Activated naive CD4-positive, alpha-beta T cell treated with anti-CD3 and anti-CD28 coated beads, Interleukin-2, amount 50 U/mL, for 24 hours (primary cell): Measurements from ENCODE around the gene A4GNT.

Experiments
- H3K27ac Mint-ChIP-seq: one replicate; pipeline ENCODE4 v1.8.0; 2021; ENCODE audit warnings: mild to moderate bottlenecking, mixed read lengths
- H3K27me3 Mint-ChIP-seq: one replicate; pipeline ENCODE4 v1.8.0; 2021; ENCODE audit warnings: mixed read lengths
- H3K36me3 Mint-ChIP-seq: one replicate; pipeline ENCODE4 v1.8.0; 2021; ENCODE audit warnings: mixed read lengths
- H3K4me1 Mint-ChIP-seq: one replicate; pipeline ENCODE4 v1.8.0; 2021; ENCODE audit warnings: mixed read lengths
- H3K4me3 Mint-ChIP-seq: one replicate; pipeline ENCODE4 v1.8.0; 2021; ENCODE audit warnings: mild to moderate bottlenecking, mixed read lengths
- H3K9me3 Mint-ChIP-seq: one replicate; pipeline ENCODE4 v1.8.0; 2021; ENCODE audit warnings: mixed read lengths

Gene A4GNT

GRCh38 chr3:138135146-138135832 lies 3.1 kb upstream of the A4GNT start:
- no peaks in the 10 kb centered on the region for H3K4me1 Mint-ChIP-seq
- no peaks in the 10 kb centered on the region for H3K36me3 Mint-ChIP-seq
- H3K9me3 Mint-ChIP-seq: no peaks in the 10 kb centered on the region
- H3K4me3 Mint-ChIP-seq: no peak overlapping the region
- no peak overlapping the region for H3K27ac Mint-ChIP-seq
- peaks cover 1% of the 10 kb centered on the region for H3K27me3 Mint-ChIP-seq

GRCh38 chr3:138127636-138128365 lies 4.4 kb downstream of the A4GNT start:
- Mint-ChIP-seq H3K4me1 (no peaks in the 10 kb centered on the region), H3K27me3 (peaks cover 2% of the 10 kb centered on the region), H3K4me3 (no peak overlapping the region), H3K9me3 (no peaks in the 10 kb centered on the region), H3K27ac (no peak overlapping the region), H3K36me3 (no peaks in the 10 kb centered on the region)

GRCh38 chr3:138125548-138126221 lies 6.5 kb downstream of the A4GNT start:
- Mint-ChIP-seq H3K27ac (no peak overlapping the region), H3K4me1 (no peaks in the 10 kb centered on the region), H3K4me3 (no peak overlapping the region), H3K9me3 (no peaks in the 10 kb centered on the region), H3K27me3 (peaks cover 2% of the 10 kb centered on the region), H3K36me3 (no peaks in the 10 kb centered on the region)

- Mint-ChIP-seq H3K4me1 (no peaks in the 10 kb centered on the region), H3K27ac (no peak overlapping the region)
Measured at GRCh38 chr3:138124706-138125355, 7.4 kb downstream of the A4GNT start.

GRCh38 chr3:138124188-138124587 lies 8.0 kb downstream of the A4GNT start:
- no peaks in the 10 kb centered on the region for H3K4me1 Mint-ChIP-seq
- no peaks in the 10 kb centered on the region for H3K9me3 Mint-ChIP-seq
- H3K27me3 Mint-ChIP-seq: peaks cover 4% of the 10 kb centered on the region
- H3K4me3 Mint-ChIP-seq: no peak overlapping the region
- no peak overlapping the region for H3K27ac Mint-ChIP-seq
- no peaks in the 10 kb centered on the region for H3K36me3 Mint-ChIP-seq

More at GRCh38 chr3:138124706-138125355, 7.4 kb downstream of the A4GNT start:
- Mint-ChIP-seq H3K27me3 (peaks cover 4% of the 10 kb centered on the region), H3K4me3 (no peak overlapping the region), H3K9me3 (no peaks in the 10 kb centered on the region), H3K36me3 (no peaks in the 10 kb centered on the region)

- Mint-ChIP-seq H3K27ac (no peak overlapping the region), H3K36me3 (no peaks in the 10 kb centered on the region), H3K27me3 (peaks cover 19% of the 10 kb centered on the region), H3K4me1 (peaks cover 4% of the 10 kb centered on the region), H3K4me3 (no peak overlapping the region), H3K9me3 (no peaks in the 10 kb centered on the region)
Measured at GRCh38 chr3:138119423-138119766, 12.8 kb downstream of the A4GNT start.

GRCh38 chr3:138118612-138119422 lies 13.4 kb downstream of the A4GNT start:
- Mint-ChIP-seq H3K4me1 (peaks cover 4% of the 10 kb centered on the region), H3K27me3 (peaks cover 22% of the 10 kb centered on the region)

GRCh38 chr3:138114988-138115971 lies 16.9 kb downstream of the A4GNT start, which contains the start of gene DZIP1L:
Gene DZIP1L, minus strand, starts transcription at chr3:138115608. Its CDS starts 11,637 bp downstream, at chr3:138103971.
- H3K4me3 Mint-ChIP-seq: peak within 1 kb of the TSS; percentile 80

More at GRCh38 chr3:138118612-138119422, 13.4 kb downstream of the A4GNT start:
- H3K4me3 Mint-ChIP-seq: no peak overlapping the region
- H3K36me3 Mint-ChIP-seq: no peaks in the 10 kb centered on the region
- H3K9me3 Mint-ChIP-seq: no peaks in the 10 kb centered on the region
- H3K27ac Mint-ChIP-seq: no peak overlapping the region

GRCh38 chr3:138114431-138114918 lies 17.7 kb downstream of the A4GNT start:
- H3K4me1 Mint-ChIP-seq: peaks cover 4% of the 10 kb centered on the region
- no peaks in the 10 kb centered on the region for H3K9me3 Mint-ChIP-seq
- H3K27me3 Mint-ChIP-seq: peaks cover 31% of the 10 kb centered on the region

More at GRCh38 chr3:138114988-138115971, 16.9 kb downstream of the A4GNT start, which contains the start of gene DZIP1L:
- H3K36me3 Mint-ChIP-seq: no peaks in the 10 kb centered on the region
- peaks cover 32% of the 10 kb centered on the region for H3K27me3 Mint-ChIP-seq
- H3K4me1 Mint-ChIP-seq: peaks cover 4% of the 10 kb centered on the region
- no peak within 1 kb of the TSS for H3K27ac Mint-ChIP-seq
- no peaks in the 10 kb centered on the region for H3K9me3 Mint-ChIP-seq

GRCh38 chr3:138113326-138113725 lies 18.9 kb downstream of the A4GNT start:
- no peak overlapping the region for H3K4me3 Mint-ChIP-seq
- peaks cover 31% of the 10 kb centered on the region for H3K27me3 Mint-ChIP-seq

More at GRCh38 chr3:138114431-138114918, 17.7 kb downstream of the A4GNT start:
- no peak overlapping the region for H3K27ac Mint-ChIP-seq
- H3K36me3 Mint-ChIP-seq: no peaks in the 10 kb centered on the region
- H3K4me3 Mint-ChIP-seq: peak overlapping the region; percentile 80

GRCh38 chr3:138112362-138112761 lies 19.8 kb downstream of the A4GNT start:
- Mint-ChIP-seq H3K9me3 (no peaks in the 10 kb centered on the region), H3K27me3 (peaks cover 29% of the 10 kb centered on the region), H3K4me3 (no peak overlapping the region), H3K4me1 (peaks cover 4% of the 10 kb centered on the region), H3K36me3 (no peaks in the 10 kb centered on the region), H3K27ac (no peak overlapping the region)

More at GRCh38 chr3:138113326-138113725, 18.9 kb downstream of the A4GNT start:
- H3K9me3 Mint-ChIP-seq: no peaks in the 10 kb centered on the region
- H3K4me1 Mint-ChIP-seq: peaks cover 4% of the 10 kb centered on the region
- H3K36me3 Mint-ChIP-seq: no peaks in the 10 kb centered on the region
- no peak overlapping the region for H3K27ac Mint-ChIP-seq

- no peaks in the 10 kb centered on the region for H3K4me1 Mint-ChIP-seq
Measured at GRCh38 chr3:138105598-138105997, 26.6 kb downstream of the A4GNT start.

GRCh38 chr3:138103466-138103865 lies 28.7 kb downstream of the A4GNT start:
- Mint-ChIP-seq H3K9me3 (no peaks in the 10 kb centered on the region), H3K4me1 (no peaks in the 10 kb centered on the region), H3K36me3 (no peaks in the 10 kb centered on the region), H3K27ac (no peak overlapping the region), H3K27me3 (no peaks in the 10 kb centered on the region), H3K4me3 (no peak overlapping the region)

More at GRCh38 chr3:138105598-138105997, 26.6 kb downstream of the A4GNT start:
- Mint-ChIP-seq H3K36me3 (no peaks in the 10 kb centered on the region), H3K27ac (no peak overlapping the region), H3K27me3 (peaks cover 2% of the 10 kb centered on the region), H3K4me3 (no peak overlapping the region), H3K9me3 (no peaks in the 10 kb centered on the region)
